IMR-90 (cell line): ENCODE results near the gene GOLGA8B. TPM values are rescaled to one million over a fixed set of nuclear protein-coding genes. Genes with fewer than 3 reads are reported as not detected.

Source experiments
- ATAC-seq: fragments of 200-7000 bp; cut with Tn5 transposase; 2 replicates; pipeline ENCODE4 v1.9.1; 2020; ENCODE audit warnings: low read depth, mild to moderate bottlenecking, moderate library complexity
- BruUV-seq: library from RNA; stranded (reverse); fragments of 400-500 nt; replicated peaks from 2 replicates; lab custom pipeline; 2021; lab: Mats Ljungman, UMichigan
- CTCF ChIA-PET: fragments of 300-600 bp; formaldehyde crosslinking; extraction: SDS; loops from one replicate; lab custom pipeline; 2021; ENCODE audit warnings: antibody characterized with exemption; lab: Yijun Ruan, JAX
- POLR2A ChIA-PET: fragments of 300-600 bp; sonication (Branson Sonifier 250); formaldehyde crosslinking; loops from one replicate; lab custom pipeline; 2022; ENCODE audit warnings: antibody characterized with exemption; ENCODE audit not compliant: unreplicated experiment; lab: Charles Lee
- DNase-seq: peaks from one replicate; pipeline ENCODE4 v3.0.0; 2013
- H2AFZ ChIP-seq: replicated peaks from 2 replicates; pipeline ENCODE3; 2013; ENCODE audit warnings: low read length, mild to moderate bottlenecking; ENCODE audit not compliant: poor library complexity
- H2AK5ac ChIP-seq: 2 replicates; pipeline ENCODE4 v1.6.1; 2013; ENCODE audit warnings: low read depth, low read length, inconsistent platforms
- H2AK9ac ChIP-seq: replicated peaks from 2 replicates; pipeline ENCODE3; 2013; ENCODE audit warnings: mild to moderate bottlenecking, low read depth, low read length, moderate library complexity; ENCODE audit not compliant: poor library complexity
- H2BK120ac ChIP-seq: 2 replicates; pipeline ENCODE4 v1.6.1; 2013; ENCODE audit warnings: low read depth, low read length, inconsistent platforms
- H2BK15ac ChIP-seq: 3 replicates; pipeline ENCODE4 v1.6.1; 2013; ENCODE audit warnings: low read depth, low read length, inconsistent platforms
- H2BK20ac ChIP-seq: 2 replicates; pipeline ENCODE4 v1.6.1; 2013; ENCODE audit warnings: low read depth, mild to moderate bottlenecking, inconsistent platforms, low read length, moderate library complexity
- H2BK5ac ChIP-seq: 2 replicates; pipeline ENCODE4 v1.6.1; 2013; ENCODE audit warnings: mild to moderate bottlenecking, low read depth, low read length, inconsistent platforms; ENCODE audit not compliant: poor library complexity, severe bottlenecking
- H3K14ac ChIP-seq: replicated peaks from 2 replicates; pipeline ENCODE4 v1.6.1; 2013; ENCODE audit warnings: low read depth, low read length, inconsistent platforms
- H3K18ac ChIP-seq: 2 replicates; pipeline ENCODE4 v1.6.1; 2013; ENCODE audit warnings: low read depth, low read length, control low read depth
- H3K23ac ChIP-seq: 2 replicates; pipeline ENCODE4 v1.6.1; 2013; ENCODE audit warnings: low read depth, low read length, inconsistent platforms
- H3K27ac ChIP-seq: 2 replicates; pipeline ENCODE4 v1.5.1; 2013; ENCODE audit warnings: mild to moderate bottlenecking, control low read depth, low read length; ENCODE audit not compliant: insufficient read depth
- H3K27me3 ChIP-seq: 2 replicates; pipeline ENCODE4 v1.6.1; 2013; ENCODE audit warnings: low read length; ENCODE audit not compliant: control insufficient read depth, insufficient read depth
- H3K36me3 ChIP-seq: 2 replicates; pipeline ENCODE4 v1.6.1; 2013; ENCODE audit warnings: low read length, mixed read lengths; ENCODE audit not compliant: control insufficient read depth, insufficient read depth
- H3K4ac ChIP-seq: 2 replicates; pipeline ENCODE4 v1.6.1; 2013; ENCODE audit warnings: low read depth, low read length, inconsistent platforms
- H3K4me1 ChIP-seq: 2 replicates; pipeline ENCODE4 v1.6.1; 2013; ENCODE audit warnings: low read length, mixed read lengths; ENCODE audit not compliant: control insufficient read depth, insufficient read depth
- H3K4me2 ChIP-seq: 2 replicates; pipeline ENCODE4 v1.6.1; 2013; ENCODE audit warnings: low read depth, mild to moderate bottlenecking, control low read depth, low read length, moderate library complexity
- H3K4me3 ChIP-seq: 2 replicates; pipeline ENCODE4 v1.5.1; 2013; ENCODE audit warnings: low read depth, mild to moderate bottlenecking, control low read depth, low read length, moderate library complexity; ENCODE audit not compliant: insufficient read depth
- H3K56ac ChIP-seq: 2 replicates; pipeline ENCODE4 v1.6.1; 2013; ENCODE audit warnings: low read length, inconsistent platforms; ENCODE audit not compliant: insufficient read depth; ENCODE audit errors: extremely low read depth
- H3K79me1 ChIP-seq, 2 experiments: 2 replicates each; pipeline ENCODE4 v1.6.1; 2013; ENCODE audit warnings: low read length in 2 of 2, inconsistent platforms in 1 of 2, low read depth in 1 of 2
- H3K9ac ChIP-seq: 2 replicates; pipeline ENCODE4 v1.6.1; 2013; ENCODE audit warnings: low read depth, low read length, control low read depth
- H3K9me1 ChIP-seq: 2 replicates; pipeline ENCODE4 v1.6.1; 2013; ENCODE audit warnings: low read length, inconsistent platforms; ENCODE audit not compliant: insufficient read depth
- H3K9me3 ChIP-seq: 2 replicates; pipeline ENCODE4 v1.6.1; 2013; ENCODE audit warnings: low read length; ENCODE audit not compliant: control insufficient read depth, insufficient read depth
- H4K20me1 ChIP-seq: 2 replicates; pipeline ENCODE4 v1.6.1; 2013; ENCODE audit warnings: low read length, inconsistent platforms; ENCODE audit not compliant: insufficient read depth
- H4K5ac ChIP-seq: 2 replicates; pipeline ENCODE4 v1.6.1; 2013; ENCODE audit warnings: mild to moderate bottlenecking, low read depth, low read length, control low read depth
- H4K8ac ChIP-seq, 2 experiments: 2 replicates each; pipeline ENCODE4 v1.6.1; 2013; ENCODE audit warnings: low read depth in 2 of 2, low read length in 2 of 2, control low read depth in 1 of 2, inconsistent platforms in 1 of 2
- H4K91ac ChIP-seq: 2 replicates; pipeline ENCODE4 v1.6.1; 2013; ENCODE audit warnings: low read depth, low read length, inconsistent platforms; ENCODE audit not compliant: insufficient read depth
- BHLHE40 ChIP-seq: fragments of 150-350 bp; IDR thresholded peaks from 2 replicates; pipeline ENCODE4 v1.6.1; 2016; ENCODE audit warnings: mild to moderate bottlenecking, low read depth, low read length
- CEBPB ChIP-seq: IDR thresholded peaks from 2 replicates; pipeline ENCODE4 v1.6.1; 2012; ENCODE audit warnings: low read depth, low read length, improper control_type of control experiment
- CHD1 ChIP-seq: IDR thresholded peaks from 2 replicates; pipeline ENCODE4 v1.6.1; 2012; ENCODE audit warnings: low read depth, low read length, improper control_type of control experiment
- CTCF ChIP-seq: conservative IDR thresholded peaks from 2 replicates; pipeline ENCODE4 v1.5.1; 2012; ENCODE audit warnings: mild to moderate bottlenecking, low read depth, low read length, improper control_type of control experiment
- ELK1 ChIP-seq: fragments of 150-350 bp; IDR thresholded peaks from 2 replicates; pipeline ENCODE4 v1.6.1; 2016; ENCODE audit warnings: low read depth, mild to moderate bottlenecking, low read length, moderate library complexity, borderline replicate concordance
- FOS ChIP-seq: fragments of 150-350 bp; IDR thresholded peaks from 2 replicates; pipeline ENCODE4 v1.6.1; 2016; ENCODE audit warnings: low read depth, low read length
- MAFK ChIP-seq: IDR thresholded peaks from 2 replicates; pipeline ENCODE4 v1.6.1; 2012; ENCODE audit warnings: low read depth, low read length, improper control_type of control experiment
- MAZ ChIP-seq: IDR thresholded peaks from 2 replicates; pipeline ENCODE4 v1.6.1; 2012; ENCODE audit warnings: low read depth, mild to moderate bottlenecking, low read length, improper control_type of control experiment, moderate library complexity, borderline replicate concordance
- MXI1 ChIP-seq: IDR thresholded peaks from 2 replicates; pipeline ENCODE4 v1.6.1; 2012; ENCODE audit warnings: low read depth, mild to moderate bottlenecking, low read length, moderate library complexity, borderline replicate concordance
- NFE2L2 ChIP-seq: fragments of 150-350 bp; IDR thresholded peaks from 2 replicates; pipeline ENCODE4 v1.6.1; 2016; ENCODE audit warnings: low read depth, mild to moderate bottlenecking, low read length
- POLR2A ChIP-seq: IDR thresholded peaks from 2 replicates; pipeline ENCODE4 v1.6.1; 2012; ENCODE audit warnings: mild to moderate bottlenecking, low read depth, low read length
- RAD21 ChIP-seq: IDR thresholded peaks from 2 replicates; pipeline ENCODE4 v1.6.1; 2012; ENCODE audit warnings: low read length, improper control_type of control experiment
- RCOR1 ChIP-seq: IDR thresholded peaks from 2 replicates; pipeline ENCODE4 v1.6.1; 2012; ENCODE audit warnings: mild to moderate bottlenecking, low read length, improper control_type of control experiment; ENCODE audit not compliant: insufficient replicate concordance
- RFX5 ChIP-seq: IDR thresholded peaks from 2 replicates; pipeline ENCODE4 v1.8.0; 2012; ENCODE audit warnings: low read depth, mild to moderate bottlenecking, low read length, moderate library complexity
- SMC3 ChIP-seq: fragments of 150-350 bp; IDR thresholded peaks from 2 replicates; pipeline ENCODE4 v1.6.1; 2016; ENCODE audit warnings: low read depth, mild to moderate bottlenecking, antibody characterized with exemption, low read length, moderate library complexity
- USF2 ChIP-seq: fragments of 150-350 bp; IDR thresholded peaks from 2 replicates; pipeline ENCODE4 v1.6.1; 2017; ENCODE audit warnings: mild to moderate bottlenecking, antibody characterized with exemption, low read length, low read depth
- WGBS, 2 experiments: methylation state at CpG; one replicate each; pipeline versions ENCODE4 v1.1.5 to v1.1.7; 2013; ENCODE audit warnings: missing lambda C conversion rate in 2 of 2; ENCODE audit not compliant: insufficient read length in 1 of 2; ENCODE audit errors: extremely low coverage in 2 of 2; 5-methylcytosine and 5-hydroxymethylcytosine counted together
- dilution Hi-C: fragments of 300-500 bp; cut with HindIII; formaldehyde crosslinking; loops from one replicate; pipeline ENCODE4 v1.14.3; 2018; ENCODE audit warnings: low sequenced_read_pairs; ENCODE audit not compliant: unreplicated experiment
- in situ Hi-C: fragments of 300-500 bp; cut with MboI; formaldehyde crosslinking; loops from 3 replicates; pipeline ENCODE4 v1.14.3; 2019; ENCODE audit warnings: low sequenced_read_pairs, inconsistent platforms, mixed read lengths
- intact Hi-C: fragments of 100-400 bp; cut with micrococcal nuclease; formaldehyde crosslinking; loops from 2 replicates; pipeline ENCODE4 v1.10.0; 2022
- polyA plus RNA-seq, 3 experiments: library from polyadenylated mRNA; depleted of rRNA; stranded (reverse); fragments of >200 nt; gene quantifications; 2 replicates each; pipeline ENCODE4 v1.2.3, GENCODE V29; 2012; ENCODE audit warnings: low replicate concordance in 1 of 3
- total RNA-seq: library from RNA; depleted of rRNA; stranded (reverse); fragments of >200 nt; gene quantifications from 2 replicates; pipeline ENCODE4 v1.2.3, GENCODE V29; 2012

The GOLGA8B gene
- total and polyA plus RNA-seq, 2 of the 4 experiments (the other 2 are of a cell fraction): 7.7 to 31.6 TPM

- peaks cover 3% of the 10 kb centered on the region; the same call in 1 of the 2 replicates for H3K4me1 ChIP-seq
- no peak overlapping the region for H2AK9ac ChIP-seq
- no peak overlapping the region for H2BK20ac ChIP-seq
- in situ Hi-C loops: no loop called here
- CTCF ChIA-PET: no interaction called here
- no peak overlapping the region for H2AK5ac ChIP-seq
- H3K4me3 ChIP-seq: no peak overlapping the region
- no TSS peak for BruUV-seq
- no CpG with 5 or more reads among the region's 5 CpGs for WGBS, 2 experiments
- no peaks in the 10 kb centered on the region for H3K27me3 ChIP-seq
- POLR2A ChIA-PET: no interaction called here
- dilution Hi-C loops: no loop called here
- ATAC-seq (no peak), DNase-seq (no peak)
- H4K20me1 ChIP-seq: no peaks in the 10 kb centered on the region
- no peak overlapping the region for H4K5ac ChIP-seq
- no peak overlapping the region for H3K27ac ChIP-seq
- no peak overlapping the region for H2BK5ac ChIP-seq
- H3K23ac ChIP-seq: no peak overlapping the region
- no peak overlapping the region for H4K91ac ChIP-seq
- no peak overlapping the region for H3K4me2 ChIP-seq
- no peak overlapping the region for H3K18ac ChIP-seq
- H3K56ac ChIP-seq: no peak overlapping the region
- no peaks in the 10 kb centered on the region for H3K79me1 ChIP-seq
- no peak overlapping the region for H4K8ac ChIP-seq
- H3K9me1 ChIP-seq: no peaks in the 10 kb centered on the region
- H2AFZ ChIP-seq: no peak overlapping the region
- H2BK120ac ChIP-seq: no peak overlapping the region
- no peak overlapping the region for H3K9ac ChIP-seq
- no peak overlapping the region for H3K14ac ChIP-seq
- intact Hi-C loops: loop anchor here (10.0 kb wide), 1 partner anchor 670 kb away; no protein-coding TSS in a partner anchor
- TF ChIP-seq MXI1: no peak
- TF ChIP-seq CHD1: no peak
- TF ChIP-seq MAFK: no peak
- TF ChIP-seq USF2: no peak
- no peak for TF ChIP-seq SMC3
- TF ChIP-seq RCOR1: no peak
- no peak for TF ChIP-seq CEBPB
- no peak for TF ChIP-seq RFX5
- TF ChIP-seq NFE2L2: no peak
- no peak for TF ChIP-seq ELK1
- no peak for TF ChIP-seq FOS
- TF ChIP-seq RAD21: no peak
- TF ChIP-seq CTCF: no peak
- TF ChIP-seq MAZ: no peak
- TF ChIP-seq POLR2A: no peak
- no peak for TF ChIP-seq BHLHE40
- H2BK15ac ChIP-seq: no peak overlapping the region
- H3K4ac ChIP-seq: no peak overlapping the region
- H3K9me3 ChIP-seq: peaks cover 3% of the 10 kb centered on the region; the same call in 1 of the 2 replicates
- no peaks in the 10 kb centered on the region for H3K36me3 ChIP-seq
Observed at GRCh38 chr15:34625007-34625406, 41.6 kb upstream of the GOLGA8B start.
